ENCODE data around the gene KIF26B.

The KIF26B gene

GRCh38 chr1:245404952-245405351, 250.2 kb downstream of the KIF26B start:
- no peak for TF ChIP-seq CTCF (IDR thresholded peaks at IDR 0.05; ENCODE audit: low read depth, low read length, missing control alignments)
- DNase-seq (ENCODE audit: extremely low read depth, low read depth) = no peak
- H3K4me3 ChIP-seq (replicated peaks; ENCODE audit: low read depth, low read length) = no peak overlapping the region

GRCh38 chr1:245406426-245406825, 251.6 kb downstream of the KIF26B start:
- no peak overlapping the region for H3K4me3 ChIP-seq (replicated peaks; ENCODE audit: low read depth, low read length)
- no peak for DNase-seq (ENCODE audit: extremely low read depth, low read depth)
- no peak for TF ChIP-seq CTCF (IDR thresholded peaks at IDR 0.05; ENCODE audit: low read depth, low read length, missing control alignments)

- no peak for DNase-seq (ENCODE audit: extremely low read depth, low read depth)
- H3K4me3 ChIP-seq (replicated peaks; ENCODE audit: low read depth, low read length) = no peak overlapping the region
- no peak for TF ChIP-seq CTCF (IDR thresholded peaks at IDR 0.05; ENCODE audit: low read depth, low read length, missing control alignments)
Observed at GRCh38 chr1:245407983-245408382, 253.2 kb downstream of the KIF26B start.

DNA sequence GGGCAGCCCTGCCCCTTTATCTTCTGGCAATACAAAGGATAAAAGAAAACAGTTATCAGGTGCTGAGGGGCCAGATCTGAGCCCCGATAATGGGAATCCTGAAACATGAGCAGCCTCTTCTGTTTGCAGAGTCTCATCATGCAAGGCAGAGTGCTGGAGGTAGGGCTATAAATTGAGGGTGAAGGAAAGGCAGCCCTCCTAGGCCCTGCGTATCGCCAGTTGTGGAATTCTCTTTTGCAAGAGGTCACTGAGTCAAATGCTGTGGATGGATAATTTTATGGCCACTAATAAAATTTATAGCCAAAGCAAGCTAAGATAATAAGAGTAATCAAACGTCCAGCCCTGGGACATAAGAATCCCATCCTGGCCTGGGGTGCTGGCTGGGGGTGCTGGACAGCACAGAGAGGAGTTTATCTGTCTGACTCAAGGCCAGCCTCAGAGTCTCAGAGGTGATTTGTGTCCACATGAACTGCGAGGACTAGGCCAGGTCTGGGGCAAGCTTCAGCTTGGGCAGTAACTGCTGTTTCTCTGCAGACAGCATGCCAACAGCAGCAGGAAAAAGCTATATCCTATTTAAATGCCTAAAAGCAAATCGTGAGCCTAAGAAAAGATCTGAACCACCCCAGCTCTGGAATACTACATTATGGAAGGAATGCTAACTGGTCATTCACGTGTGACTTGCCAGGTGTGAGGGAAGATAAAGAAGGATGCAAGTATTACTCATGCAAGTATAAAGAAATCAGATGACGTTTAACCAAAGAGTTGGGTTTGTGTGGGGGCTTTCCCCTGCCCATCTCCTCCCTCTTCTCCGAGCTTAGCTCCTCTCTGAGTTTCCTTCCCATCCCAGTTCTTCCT, 254.8 kb downstream of the KIF26B start:
- H3K4me3 ChIP-seq (replicated peaks; ENCODE audit: low read depth, low read length) = no peak overlapping the region
- DNase-seq (ENCODE audit: extremely low read depth, low read depth) = no peak
- no peak for TF ChIP-seq CTCF (IDR thresholded peaks at IDR 0.05; ENCODE audit: low read depth, low read length, missing control alignments)

GRCh38 chr1:245411245-245412036, 256.7 kb downstream of the KIF26B start:
- no peak for TF ChIP-seq CTCF (IDR thresholded peaks at IDR 0.05; ENCODE audit: low read depth, low read length, missing control alignments)
- DNase-seq (ENCODE audit: extremely low read depth, low read depth) = peak; percentile 15
- H3K4me3 ChIP-seq (replicated peaks; ENCODE audit: low read depth, low read length) = no peak overlapping the region

DNA sequence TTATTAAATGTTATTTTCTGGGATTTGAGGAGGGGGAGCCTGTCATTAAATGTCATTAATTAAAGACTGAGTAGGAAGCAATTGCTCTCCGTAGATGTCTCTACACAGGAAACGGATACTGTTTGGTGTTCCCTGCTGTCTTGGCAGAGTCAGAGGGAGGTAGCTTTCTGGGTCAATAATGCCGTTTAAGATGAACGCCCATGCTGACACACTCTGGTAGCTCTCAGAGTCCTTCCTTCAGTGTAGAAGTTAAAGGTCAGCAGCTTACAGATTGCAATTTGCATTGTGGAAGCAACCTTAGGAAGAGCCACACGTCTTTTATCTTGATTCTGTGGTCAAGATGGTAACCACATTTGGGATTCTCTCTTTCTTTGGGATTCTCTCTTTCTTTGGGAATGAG, 257.5 kb downstream of the KIF26B start:
- no peak for TF ChIP-seq CTCF (IDR thresholded peaks at IDR 0.05; ENCODE audit: low read depth, low read length, missing control alignments)
- no peak for DNase-seq (ENCODE audit: extremely low read depth, low read depth)
- no peak overlapping the region for H3K4me3 ChIP-seq (replicated peaks; ENCODE audit: low read depth, low read length)

All from HFF-Myc (cell line).